Measurements from ENCODE around the gene SLC22A5.

Gene SLC22A5

DNA sequence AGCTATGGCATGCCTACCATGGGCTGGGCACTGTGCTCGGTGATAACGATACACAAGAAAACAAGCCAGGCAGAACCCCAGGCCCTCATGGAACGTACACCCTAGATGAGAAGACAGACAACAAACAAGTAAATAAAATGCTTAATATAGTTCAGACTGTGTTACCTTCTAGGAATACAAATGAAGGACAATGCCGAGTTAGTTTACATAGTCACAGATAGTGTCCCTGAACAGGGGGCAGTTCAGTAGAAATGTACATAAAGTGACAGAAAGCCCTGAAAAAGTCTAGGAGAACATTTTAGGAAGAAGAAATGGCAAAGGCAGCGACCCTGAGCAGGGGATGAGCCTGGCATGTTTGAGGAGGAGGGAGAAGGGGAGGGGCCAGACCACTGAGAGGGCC lies 21.7 kb downstream of the SLC22A5 start (continued):
- TF ChIP-seq, protein P1, sequence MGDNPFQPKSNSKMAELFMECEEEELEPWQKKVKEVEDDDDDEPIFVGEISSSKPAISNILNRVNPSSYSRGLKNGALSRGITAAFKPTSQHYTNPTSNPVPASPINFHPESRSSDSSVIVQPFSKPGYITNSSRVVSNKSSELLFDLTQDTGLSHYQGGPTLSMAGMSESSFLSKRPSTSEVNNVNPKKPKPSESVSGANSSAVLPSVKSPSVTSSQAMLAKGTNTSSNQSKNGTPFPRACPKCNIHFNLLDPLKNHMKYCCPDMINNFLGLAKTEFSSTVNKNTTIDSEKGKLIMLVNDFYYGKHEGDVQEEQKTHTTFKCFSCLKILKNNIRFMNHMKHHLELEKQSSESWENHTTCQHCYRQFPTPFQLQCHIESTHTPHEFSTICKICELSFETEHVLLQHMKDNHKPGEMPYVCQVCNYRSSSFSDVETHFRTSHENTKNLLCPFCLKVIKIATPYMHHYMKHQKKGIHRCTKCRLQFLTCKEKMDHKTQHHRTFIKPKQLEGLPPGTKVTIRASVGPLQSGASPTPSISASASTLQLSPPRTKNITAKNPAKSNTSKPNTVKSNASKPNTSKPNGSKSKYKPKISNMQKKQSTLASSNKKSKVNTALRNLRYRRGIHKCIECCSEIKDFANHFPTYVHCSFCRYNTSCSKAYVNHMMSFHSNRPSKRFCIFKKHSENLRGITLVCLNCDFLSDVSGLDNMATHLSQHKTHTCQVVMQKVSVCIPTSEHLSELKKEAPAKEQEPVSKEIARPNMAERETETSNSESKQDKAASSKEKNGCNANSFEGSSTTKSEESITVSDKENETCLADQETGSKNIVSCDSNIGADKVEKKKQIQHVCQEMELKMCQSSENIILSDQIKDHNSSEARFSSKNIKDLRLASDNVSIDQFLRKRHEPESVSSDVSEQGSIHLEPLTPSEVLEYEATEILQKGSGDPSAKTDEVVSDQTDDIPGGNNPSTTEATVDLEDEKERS (tag by site-specific recombination; IDR thresholded peaks at IDR 0.05) = no peak
- no peak for TF ChIP-seq ZNF211 (tag by site-specific recombination; IDR thresholded peaks at IDR 0.05; ENCODE audit: low read depth)
- no peak for TF ChIP-seq ZBTB1 (tag by site-specific recombination; IDR thresholded peaks at IDR 0.05)
- no peak for TF ChIP-seq OSR2 (tag by site-specific recombination; IDR thresholded peaks at IDR 0.05)
- TF ChIP-seq, protein P2, sequence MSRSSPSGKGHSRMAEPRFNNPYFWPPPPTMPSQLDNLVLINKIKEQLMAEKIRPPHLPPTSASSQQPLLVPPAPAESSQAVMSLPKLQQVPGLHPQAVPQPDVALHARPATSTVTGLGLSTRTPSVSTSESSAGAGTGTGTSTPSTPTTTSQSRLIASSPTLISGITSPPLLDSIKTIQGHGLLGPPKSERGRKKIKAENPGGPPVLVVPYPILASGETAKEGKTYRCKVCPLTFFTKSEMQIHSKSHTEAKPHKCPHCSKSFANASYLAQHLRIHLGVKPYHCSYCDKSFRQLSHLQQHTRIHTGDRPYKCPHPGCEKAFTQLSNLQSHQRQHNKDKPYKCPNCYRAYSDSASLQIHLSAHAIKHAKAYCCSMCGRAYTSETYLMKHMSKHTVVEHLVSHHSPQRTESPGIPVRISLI (tag by site-specific recombination; IDR thresholded peaks at IDR 0.05) = no peak
- TF ChIP-seq, protein P3, sequence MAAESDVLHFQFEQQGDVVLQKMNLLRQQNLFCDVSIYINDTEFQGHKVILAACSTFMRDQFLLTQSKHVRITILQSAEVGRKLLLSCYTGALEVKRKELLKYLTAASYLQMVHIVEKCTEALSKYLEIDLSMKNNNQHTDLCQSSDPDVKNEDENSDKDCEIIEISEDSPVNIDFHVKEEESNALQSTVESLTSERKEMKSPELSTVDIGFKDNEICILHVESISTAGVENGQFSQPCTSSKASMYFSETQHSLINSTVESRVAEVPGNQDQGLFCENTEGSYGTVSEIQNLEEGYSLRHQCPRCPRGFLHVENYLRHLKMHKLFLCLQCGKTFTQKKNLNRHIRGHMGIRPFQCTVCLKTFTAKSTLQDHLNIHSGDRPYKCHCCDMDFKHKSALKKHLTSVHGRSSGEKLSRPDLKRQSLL (tag by site-specific recombination; IDR thresholded peaks at IDR 0.05) = no peak
- no peak for TF ChIP-seq ZNF223 (tag by site-specific recombination; IDR thresholded peaks at IDR 0.05)
- TF ChIP-seq ZNF654 (tag by site-specific recombination; IDR thresholded peaks at IDR 0.05; ENCODE audit: low read depth) = no peak
- no peak for TF ChIP-seq ZNF660 (tag by site-specific recombination; IDR thresholded peaks at IDR 0.05)
- no peak for TF ChIP-seq ZNF114 (tag by site-specific recombination; IDR thresholded peaks at IDR 0.05)

DNA sequence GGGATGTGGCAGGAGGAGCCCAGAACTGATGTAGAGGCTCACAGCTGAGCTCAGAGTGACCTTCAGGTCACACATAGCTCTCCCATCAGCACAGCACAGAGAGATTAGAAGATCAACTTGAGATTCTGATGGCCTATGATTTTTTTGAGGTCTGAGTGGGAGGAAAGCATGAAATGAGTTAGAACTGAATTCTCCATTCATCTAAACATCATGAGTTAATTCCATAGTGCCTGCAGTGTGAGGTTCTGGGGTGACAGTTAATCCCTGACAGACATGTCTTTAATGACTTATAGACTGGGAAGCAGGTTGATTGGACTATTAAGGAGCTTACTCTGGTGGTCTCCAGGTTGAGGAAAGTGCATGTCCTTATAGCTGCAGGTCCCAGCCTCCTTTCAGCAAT lies 22.4 kb downstream of the SLC22A5 start:
- H3K27ac ChIP-seq (ENCODE audit: extremely low read depth, low read depth, low read length) = no peak overlapping the region
- H3K4me3 ChIP-seq (ENCODE audit: low read depth, low read length) = no peak overlapping the region
- CTCF ChIA-PET = interaction anchor here (0.8 to 1.3 kb wide), 3 partner anchors 19 to 120 kb away, joined by 3 to 4 read pairs (median 3); no protein-coding TSS in a partner anchor
- peaks cover 0 to 88% of the 10 kb centered on the region in 2 experiments; a peak in 1 of 3 replicates for H3K36me3 ChIP-seq (ENCODE audit: control insufficient read depth in 2 of 2, insufficient read depth in 1 of 2, low read length in 2 of 2)
- H3K4me1 ChIP-seq (ENCODE audit: control insufficient read depth, insufficient read depth, low read length) = no peaks in the 10 kb centered on the region
- no peaks in the 10 kb centered on the region for H3K9me3 ChIP-seq (ENCODE audit: control insufficient read depth, insufficient read depth, low read depth, low read length)
- TF ChIP-seq ZNF837 (tag by site-specific recombination; IDR thresholded peaks at IDR 0.05) (no peak), ZNF558 (tag by site-specific recombination; IDR thresholded peaks at IDR 0.05) (no peak)
- TF ChIP-seq, protein P4, sequence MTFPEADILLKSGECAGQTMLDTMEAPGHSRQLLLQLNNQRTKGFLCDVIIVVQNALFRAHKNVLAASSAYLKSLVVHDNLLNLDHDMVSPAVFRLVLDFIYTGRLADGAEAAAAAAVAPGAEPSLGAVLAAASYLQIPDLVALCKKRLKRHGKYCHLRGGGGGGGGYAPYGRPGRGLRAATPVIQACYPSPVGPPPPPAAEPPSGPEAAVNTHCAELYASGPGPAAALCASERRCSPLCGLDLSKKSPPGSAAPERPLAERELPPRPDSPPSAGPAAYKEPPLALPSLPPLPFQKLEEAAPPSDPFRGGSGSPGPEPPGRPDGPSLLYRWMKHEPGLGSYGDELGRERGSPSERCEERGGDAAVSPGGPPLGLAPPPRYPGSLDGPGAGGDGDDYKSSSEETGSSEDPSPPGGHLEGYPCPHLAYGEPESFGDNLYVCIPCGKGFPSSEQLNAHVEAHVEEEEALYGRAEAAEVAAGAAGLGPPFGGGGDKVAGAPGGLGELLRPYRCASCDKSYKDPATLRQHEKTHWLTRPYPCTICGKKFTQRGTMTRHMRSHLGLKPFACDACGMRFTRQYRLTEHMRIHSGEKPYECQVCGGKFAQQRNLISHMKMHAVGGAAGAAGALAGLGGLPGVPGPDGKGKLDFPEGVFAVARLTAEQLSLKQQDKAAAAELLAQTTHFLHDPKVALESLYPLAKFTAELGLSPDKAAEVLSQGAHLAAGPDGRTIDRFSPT (tag by site-specific recombination; IDR thresholded peaks at IDR 0.05) = no peak
- POLR2A ChIA-PET = interaction anchor here (0.6 kb wide), 1 partner anchor 1546 kb away, joined by 6 read pairs; no protein-coding TSS in a partner anchor

DNA sequence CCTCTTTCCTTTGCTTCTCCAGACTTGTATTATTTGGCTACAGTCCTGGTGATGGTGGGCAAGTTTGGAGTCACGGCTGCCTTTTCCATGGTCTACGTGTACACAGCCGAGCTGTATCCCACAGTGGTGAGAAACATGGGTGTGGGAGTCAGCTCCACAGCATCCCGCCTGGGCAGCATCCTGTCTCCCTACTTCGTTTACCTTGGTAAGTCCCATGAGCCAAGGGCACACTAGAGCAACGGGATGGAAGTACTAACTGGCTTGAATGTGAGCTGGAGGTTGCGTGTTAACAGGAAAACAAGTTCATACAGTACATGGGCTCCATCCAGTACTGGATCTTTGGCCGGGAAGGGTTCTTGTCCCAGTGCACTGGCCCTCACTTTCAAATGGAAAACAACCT lies 22.9 kb downstream of the SLC22A5 start:
- Histone ChIP-seq H3K27ac (ENCODE audit: extremely low read depth, low read depth, low read length) (no peak overlapping the region), H3K36me3 (ENCODE audit: control insufficient read depth in 2 of 2, insufficient read depth in 1 of 2, low read length in 2 of 2) (peaks cover 0 to 87% of the 10 kb centered on the region in 2 experiments; a peak in 1 of 3 replicates), H3K4me3 (ENCODE audit: low read depth, low read length) (no peak overlapping the region), H3K9me3 (ENCODE audit: control insufficient read depth, insufficient read depth, low read depth, low read length) (no peaks in the 10 kb centered on the region), H3K4me1 (ENCODE audit: control insufficient read depth, insufficient read depth, low read length) (no peaks in the 10 kb centered on the region)
- CTCF ChIA-PET = interaction anchor here (0.8 to 1.3 kb wide), 3 partner anchors 18 to 120 kb away, joined by 3 to 4 read pairs (median 3); no protein-coding TSS in a partner anchor
- POLR2A ChIA-PET = no interaction called here
- TF ChIP-seq ZNF274 (IDR thresholded peaks at IDR 0.05; ENCODE audit: low read length) = no peak
- no peak for TF ChIP-seq ZNF274 (tag by site-specific recombination; IDR thresholded peaks at IDR 0.05; ENCODE audit: borderline replicate concordance)
- no peak for TF ChIP-seq OSR2 (tag by site-specific recombination; IDR thresholded peaks at IDR 0.05)
- TF ChIP-seq ZNF37A (tag by site-specific recombination; IDR thresholded peaks at IDR 0.05) = no peak
- no peak for TF ChIP-seq ZNF629 (tag by site-specific recombination; IDR thresholded peaks at IDR 0.05)
- TF ChIP-seq ZNF561 (tag by site-specific recombination; IDR thresholded peaks at IDR 0.05; ENCODE audit: borderline replicate concordance) = no peak
- TF ChIP-seq, protein P5, sequence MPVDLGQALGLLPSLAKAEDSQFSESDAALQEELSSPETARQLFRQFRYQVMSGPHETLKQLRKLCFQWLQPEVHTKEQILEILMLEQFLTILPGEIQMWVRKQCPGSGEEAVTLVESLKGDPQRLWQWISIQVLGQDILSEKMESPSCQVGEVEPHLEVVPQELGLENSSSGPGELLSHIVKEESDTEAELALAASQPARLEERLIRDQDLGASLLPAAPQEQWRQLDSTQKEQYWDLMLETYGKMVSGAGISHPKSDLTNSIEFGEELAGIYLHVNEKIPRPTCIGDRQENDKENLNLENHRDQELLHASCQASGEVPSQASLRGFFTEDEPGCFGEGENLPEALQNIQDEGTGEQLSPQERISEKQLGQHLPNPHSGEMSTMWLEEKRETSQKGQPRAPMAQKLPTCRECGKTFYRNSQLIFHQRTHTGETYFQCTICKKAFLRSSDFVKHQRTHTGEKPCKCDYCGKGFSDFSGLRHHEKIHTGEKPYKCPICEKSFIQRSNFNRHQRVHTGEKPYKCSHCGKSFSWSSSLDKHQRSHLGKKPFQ (tag by site-specific recombination; IDR thresholded peaks at IDR 0.05) = no peak
- no peak for TF ChIP-seq ZFP3 (tag by site-specific recombination; IDR thresholded peaks at IDR 0.05; ENCODE audit: low read depth)
- TF ChIP-seq ZSCAN16 (tag by site-specific recombination; IDR thresholded peaks at IDR 0.05) = no peak
- TF ChIP-seq ZNF777 (tag by site-specific recombination; IDR thresholded peaks at IDR 0.05; ENCODE audit: borderline replicate concordance) = no peak
- no peak for TF ChIP-seq ZNF292 (tag by site-specific recombination; IDR thresholded peaks at IDR 0.05; ENCODE audit: borderline replicate concordance, low read depth)
- TF ChIP-seq BCL11A (tag by site-specific recombination; IDR thresholded peaks at IDR 0.05; ENCODE audit: low read depth) = no peak

Data from HEK293 (cell line).